Measurements from ENCODE around the gene BAG2.

BAG2 gene

GRCh38 chr6:57147401-57147800 is 24.7 kb upstream of the BAG2 start:
- H3K27me3 ChIP-seq (replicated peaks) = no peaks in the 10 kb centered on the region
- H3K36me3 ChIP-seq (replicated peaks) = peaks cover 8% of the 10 kb centered on the region
- TF ChIP-seq CTCF (IDR thresholded peaks at IDR 0.05; ENCODE audit: low read depth, low read length, missing control alignments) = no peak
- H3K4me3 ChIP-seq (ENCODE audit: low read depth, low read length) = no peak overlapping the region
- in situ Hi-C loops (cut with HindIII; ENCODE audit: low pct_ligation_motif_present, low sequenced_read_pairs) = no loop called here
- peak overlapping the region; percentile 68 for H3K27ac ChIP-seq
- DNase-seq = peak; percentile 53

GRCh38 chr6:57147955-57148858 is 23.9 kb upstream of the BAG2 start:
- peak; percentile 21 for DNase-seq
- peak overlapping the region; percentile 68 for H3K27ac ChIP-seq
- H3K27me3 ChIP-seq (replicated peaks) = no peaks in the 10 kb centered on the region
- no peak overlapping the region for H3K4me3 ChIP-seq (ENCODE audit: low read depth, low read length)
- peaks cover 13% of the 10 kb centered on the region for H3K36me3 ChIP-seq (replicated peaks)
- no peak for TF ChIP-seq CTCF (IDR thresholded peaks at IDR 0.05; ENCODE audit: low read depth, low read length, missing control alignments)
- in situ Hi-C loops (cut with HindIII; ENCODE audit: low pct_ligation_motif_present, low sequenced_read_pairs) = no loop called here

- H3K27ac ChIP-seq = no peak overlapping the region
- H3K36me3 ChIP-seq (replicated peaks) = peaks cover 9% of the 10 kb centered on the region
- no peak for DNase-seq
- in situ Hi-C loops (cut with HindIII; ENCODE audit: low pct_ligation_motif_present, low sequenced_read_pairs) = no loop called here
- H3K4me3 ChIP-seq (ENCODE audit: low read depth, low read length) = no peak overlapping the region
- no peaks in the 10 kb centered on the region for H3K27me3 ChIP-seq (replicated peaks)
- no peak for TF ChIP-seq CTCF (IDR thresholded peaks at IDR 0.05; ENCODE audit: low read depth, low read length, missing control alignments)
Measured at GRCh38 chr6:57158658-57159057, 13.5 kb upstream of the BAG2 start.

GRCh38 chr6:57159127-57159526 is 13.0 kb upstream of the BAG2 start:
- in situ Hi-C loops (cut with HindIII; ENCODE audit: low pct_ligation_motif_present, low sequenced_read_pairs) = no loop called here
- H3K27me3 ChIP-seq (replicated peaks) = no peaks in the 10 kb centered on the region
- H3K27ac ChIP-seq = no peak overlapping the region
- H3K4me3 ChIP-seq (ENCODE audit: low read depth, low read length) = no peak overlapping the region
- TF ChIP-seq CTCF (IDR thresholded peaks at IDR 0.05; ENCODE audit: low read depth, low read length, missing control alignments) = no peak
- peaks cover 9% of the 10 kb centered on the region for H3K36me3 ChIP-seq (replicated peaks)
- DNase-seq = no peak

- DNase-seq = no peak
- TF ChIP-seq CTCF (IDR thresholded peaks at IDR 0.05; ENCODE audit: low read depth, low read length, missing control alignments) = no peak
- in situ Hi-C loops (cut with HindIII; ENCODE audit: low pct_ligation_motif_present, low sequenced_read_pairs) = no loop called here
- no peaks in the 10 kb centered on the region for H3K27me3 ChIP-seq (replicated peaks)
- no peak overlapping the region for H3K4me3 ChIP-seq (ENCODE audit: low read depth, low read length)
- no peak overlapping the region for H3K27ac ChIP-seq
- peaks cover 2% of the 10 kb centered on the region for H3K36me3 ChIP-seq (replicated peaks)
Measured at GRCh38 chr6:57162028-57162427, 10.1 kb upstream of the BAG2 start.
